Activated T-helper 17 cell treated with anti-CD3 and anti-CD28 coated beads, Interleukin-2, amount 50 U/mL, for 72 hours (primary cell): Measurements from ENCODE around the gene KDM5C. TPM values are rescaled to one million over a fixed set of nuclear protein-coding genes. Genes with fewer than 3 reads are reported as not detected.

ENCODE experiments used
- ATAC-seq: fragments of 150-1000 bp; cut with Tn5 transposase; replicated peaks from 2 replicates; pipeline ENCODE4 v1.10.0; 2021; ENCODE audit warnings: mild to moderate bottlenecking, moderate library complexity
- H3K27ac Mint-ChIP-seq: one replicate; pipeline ENCODE4 v1.8.0; 2022; ENCODE audit warnings: mixed read lengths
- H3K27me3 Mint-ChIP-seq: one replicate; pipeline ENCODE4 v1.8.0; 2022; ENCODE audit warnings: mixed read lengths
- H3K36me3 Mint-ChIP-seq: one replicate; pipeline ENCODE4 v1.8.0; 2022; ENCODE audit warnings: low read depth, mild to moderate bottlenecking, mixed read lengths
- H3K4me1 Mint-ChIP-seq: one replicate; pipeline ENCODE4 v1.8.0; 2022; ENCODE audit warnings: mixed read lengths
- H3K4me3 Mint-ChIP-seq: one replicate; pipeline ENCODE4 v1.8.0; 2022; ENCODE audit warnings: mild to moderate bottlenecking, mixed read lengths
- H3K9me3 Mint-ChIP-seq: one replicate; pipeline ENCODE4 v1.8.0; 2022; ENCODE audit warnings: mixed read lengths
- total RNA-seq, 2 donors: library from RNA; stranded (reverse); gene quantifications; one replicate each; pipeline ENCODE4 v1.2.3, GENCODE V29; 2022

The KDM5C gene
- total RNA-seq, 2 donors from 2014 or later = 93.3 to 147 TPM

DNA sequence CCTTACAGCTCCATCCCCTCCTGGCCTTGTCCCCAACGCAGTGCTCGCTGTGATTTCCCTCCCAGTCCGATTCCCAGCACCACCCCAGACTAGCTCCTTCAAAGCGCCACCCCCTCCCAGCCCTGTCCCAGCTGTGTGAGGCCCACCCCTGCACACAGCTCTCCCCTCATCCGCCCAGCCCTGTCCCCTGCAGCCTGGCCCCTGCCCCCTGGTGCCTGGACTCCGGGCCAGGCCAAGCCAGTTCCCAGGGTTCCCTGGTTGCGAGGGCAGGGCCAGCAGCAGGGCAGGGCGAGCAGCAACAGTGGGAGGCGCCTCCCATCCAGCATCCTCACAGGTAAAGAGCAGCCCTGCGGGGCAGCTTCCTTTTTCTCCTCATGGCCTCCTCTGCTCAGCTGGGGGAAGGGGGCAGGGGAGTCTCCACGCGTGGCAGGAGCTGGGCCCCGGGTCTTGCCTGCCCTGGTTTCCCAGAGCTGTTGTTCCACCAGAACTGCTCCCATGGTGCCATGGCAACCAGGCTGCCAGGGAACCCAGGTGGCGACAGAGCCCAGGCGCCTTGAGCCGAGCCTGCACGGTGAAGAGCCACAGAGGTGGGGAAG, 31.5 kb upstream of the KDM5C start:
- no peaks in the 10 kb centered on the region for H3K9me3 Mint-ChIP-seq
- H3K4me3 Mint-ChIP-seq = no peak overlapping the region
- H3K36me3 Mint-ChIP-seq = no peaks in the 10 kb centered on the region
- H3K27ac Mint-ChIP-seq = no peak overlapping the region
- H3K4me1 Mint-ChIP-seq = no peaks in the 10 kb centered on the region
- ATAC-seq = no peak
- H3K27me3 Mint-ChIP-seq = no peaks in the 10 kb centered on the region

DNA sequence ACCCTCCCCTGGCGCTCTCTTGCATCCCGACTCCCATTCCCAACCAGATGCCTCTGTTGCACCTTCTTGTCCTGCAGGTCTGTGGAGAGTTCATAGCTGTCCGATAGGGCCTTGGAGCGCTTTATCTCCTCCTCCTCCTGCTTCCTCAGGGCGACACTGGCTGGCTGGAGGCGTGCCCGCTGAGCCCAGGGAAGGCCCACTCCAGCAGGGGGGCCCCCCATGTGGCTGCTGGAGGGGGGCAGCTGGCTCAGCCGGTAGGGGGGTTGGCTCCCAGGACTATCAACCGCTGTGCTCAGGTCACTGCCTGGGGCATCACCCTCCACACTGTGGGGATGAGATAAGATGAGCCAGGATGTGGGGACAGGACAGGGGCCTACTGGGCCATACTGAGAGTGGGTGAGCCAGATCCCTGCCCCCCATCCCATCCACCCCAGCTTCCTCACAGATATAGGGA, 30.8 kb upstream of the KDM5C start:
- no peak overlapping the region for H3K27ac Mint-ChIP-seq
- no peaks in the 10 kb centered on the region for H3K36me3 Mint-ChIP-seq
- no peak for ATAC-seq
- no peaks in the 10 kb centered on the region for H3K9me3 Mint-ChIP-seq
- H3K4me1 Mint-ChIP-seq = no peaks in the 10 kb centered on the region
- no peak overlapping the region for H3K4me3 Mint-ChIP-seq
- H3K27me3 Mint-ChIP-seq = no peaks in the 10 kb centered on the region

DNA sequence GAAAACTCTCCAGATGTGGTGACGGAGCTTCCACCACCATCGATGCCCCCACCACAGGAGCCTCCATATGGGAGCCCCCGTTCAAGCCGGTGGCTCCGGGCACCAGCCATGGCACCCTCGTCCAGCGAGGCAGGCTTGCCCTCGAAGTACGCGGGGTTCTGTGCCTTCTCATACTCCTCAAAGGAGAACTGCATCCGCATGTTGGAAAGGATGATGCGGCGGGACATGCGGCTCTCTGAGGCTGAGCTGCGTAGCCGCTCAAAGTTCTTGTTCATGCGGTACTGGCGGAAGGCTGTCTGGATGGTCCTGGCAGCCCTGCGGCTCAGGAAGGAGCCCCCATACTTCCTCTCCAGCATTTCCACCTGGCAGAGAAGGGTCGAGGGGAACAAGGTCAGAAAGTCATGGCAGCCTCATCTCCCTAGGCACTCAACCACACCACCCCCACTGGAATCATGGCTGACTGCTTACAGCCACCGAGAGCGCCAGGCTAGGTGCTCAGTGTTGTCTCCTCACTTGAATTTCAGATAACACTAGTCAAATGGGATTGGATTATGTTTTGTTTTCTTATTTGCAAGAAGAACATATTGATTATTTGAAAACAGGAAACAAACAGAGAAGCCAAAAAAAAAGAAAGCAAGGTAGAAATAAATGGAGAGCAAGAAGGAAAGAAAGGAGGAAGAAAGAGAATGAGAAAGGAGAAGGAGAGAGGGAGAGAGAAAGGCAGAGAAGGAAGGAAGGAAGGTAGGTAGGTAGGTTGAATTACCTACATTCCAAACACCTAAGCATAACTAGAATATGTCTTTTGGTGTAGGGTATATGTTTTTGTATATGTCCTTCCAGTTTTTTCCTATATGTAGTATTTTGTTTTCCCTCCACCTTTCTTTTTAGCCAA, 29.8 kb upstream of the KDM5C start:
- H3K9me3 Mint-ChIP-seq = no peaks in the 10 kb centered on the region
- no peak overlapping the region for H3K27ac Mint-ChIP-seq
- no peaks in the 10 kb centered on the region for H3K27me3 Mint-ChIP-seq
- no peaks in the 10 kb centered on the region for H3K4me1 Mint-ChIP-seq
- no peaks in the 10 kb centered on the region for H3K36me3 Mint-ChIP-seq
- ATAC-seq = no peak
- no peak overlapping the region for H3K4me3 Mint-ChIP-seq

DNA sequence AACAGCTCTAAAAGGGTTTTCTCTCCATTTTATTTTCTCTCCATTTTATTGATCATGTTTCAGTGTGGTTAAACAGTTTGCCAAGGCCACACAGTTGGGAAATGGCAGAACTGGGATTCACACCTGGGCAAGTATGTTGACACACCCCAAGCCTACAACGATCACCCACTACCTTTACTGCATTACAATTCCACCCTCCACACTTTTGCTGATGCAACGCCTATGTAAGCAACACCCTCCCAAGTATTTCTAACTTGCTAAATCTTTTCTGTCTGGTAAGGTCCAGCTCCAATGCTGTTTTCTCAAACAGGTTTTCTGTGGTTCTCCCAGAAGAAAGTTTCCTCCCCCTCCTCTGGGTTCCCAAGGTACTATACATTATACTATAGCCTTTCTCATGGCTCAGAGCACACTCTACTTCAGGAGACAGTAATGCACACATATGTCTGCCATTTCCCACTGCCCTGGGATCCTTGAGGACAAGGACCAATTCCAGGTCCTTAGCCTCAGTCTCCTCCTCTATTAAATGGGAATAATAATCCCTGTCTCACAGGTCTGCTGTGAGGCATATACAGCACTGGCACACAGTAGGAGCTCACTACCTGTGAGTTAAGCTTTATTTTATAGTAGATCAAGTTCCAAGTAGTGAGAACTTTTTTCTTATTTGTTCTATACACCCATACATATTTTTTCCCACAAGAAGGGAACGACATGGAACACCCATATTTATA, 28.4 kb upstream of the KDM5C start:
- H3K36me3 Mint-ChIP-seq = no peaks in the 10 kb centered on the region
- no peak overlapping the region for H3K4me3 Mint-ChIP-seq
- H3K4me1 Mint-ChIP-seq = no peaks in the 10 kb centered on the region
- H3K27ac Mint-ChIP-seq = no peak overlapping the region
- no peaks in the 10 kb centered on the region for H3K9me3 Mint-ChIP-seq
- no peak for ATAC-seq
- H3K27me3 Mint-ChIP-seq = no peaks in the 10 kb centered on the region

DNA sequence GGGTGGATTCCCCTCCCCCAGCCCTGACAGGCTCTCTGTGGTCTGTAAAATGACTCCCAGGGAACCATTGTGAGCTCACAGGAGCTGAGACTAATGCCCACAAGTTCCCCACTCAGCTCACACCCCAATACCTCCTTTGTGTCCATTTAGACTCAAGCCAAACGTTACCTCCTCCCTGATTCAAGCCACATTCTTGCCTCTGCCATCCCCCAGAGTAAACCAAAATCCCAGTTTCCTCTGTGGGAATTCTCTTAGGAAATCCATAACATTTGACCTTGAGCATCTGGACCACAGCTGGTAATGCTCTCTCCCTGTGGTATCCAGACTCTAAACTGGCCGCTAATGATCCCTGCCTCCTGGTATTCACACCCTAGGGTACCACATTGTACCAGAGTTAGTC, 26.3 kb upstream of the KDM5C start:
- H3K27ac Mint-ChIP-seq = no peak overlapping the region
- no peak overlapping the region for H3K4me3 Mint-ChIP-seq
- ATAC-seq = no peak
- no peaks in the 10 kb centered on the region for H3K27me3 Mint-ChIP-seq
- H3K9me3 Mint-ChIP-seq = no peaks in the 10 kb centered on the region
- no peaks in the 10 kb centered on the region for H3K4me1 Mint-ChIP-seq
- no peaks in the 10 kb centered on the region for H3K36me3 Mint-ChIP-seq

DNA sequence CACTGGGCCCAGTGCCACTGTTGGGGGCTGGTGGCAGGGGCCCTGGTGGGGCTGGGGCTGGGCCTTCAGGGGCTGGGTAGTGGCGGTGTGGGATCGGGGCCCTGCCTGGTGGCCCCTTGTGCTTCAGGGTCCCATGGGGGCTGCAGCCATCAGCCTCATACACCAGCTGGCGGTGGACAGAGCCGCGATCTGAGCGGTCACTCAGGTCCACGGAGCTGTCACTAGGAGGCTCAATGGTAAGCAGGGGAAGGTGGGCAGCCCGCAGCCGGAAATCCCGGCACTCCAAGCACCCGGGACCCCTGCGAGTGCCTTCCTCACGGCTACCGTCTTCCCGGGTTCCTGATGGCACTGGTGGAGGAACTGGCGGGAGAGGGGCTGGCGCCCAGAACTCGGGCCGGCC, 25.5 kb upstream of the KDM5C start:
- Mint-ChIP-seq H3K4me1 (no peaks in the 10 kb centered on the region), H3K27ac (no peak overlapping the region), H3K9me3 (no peaks in the 10 kb centered on the region), H3K27me3 (no peaks in the 10 kb centered on the region), H3K36me3 (no peaks in the 10 kb centered on the region), H3K4me3 (no peak overlapping the region)
- no peak for ATAC-seq

DNA sequence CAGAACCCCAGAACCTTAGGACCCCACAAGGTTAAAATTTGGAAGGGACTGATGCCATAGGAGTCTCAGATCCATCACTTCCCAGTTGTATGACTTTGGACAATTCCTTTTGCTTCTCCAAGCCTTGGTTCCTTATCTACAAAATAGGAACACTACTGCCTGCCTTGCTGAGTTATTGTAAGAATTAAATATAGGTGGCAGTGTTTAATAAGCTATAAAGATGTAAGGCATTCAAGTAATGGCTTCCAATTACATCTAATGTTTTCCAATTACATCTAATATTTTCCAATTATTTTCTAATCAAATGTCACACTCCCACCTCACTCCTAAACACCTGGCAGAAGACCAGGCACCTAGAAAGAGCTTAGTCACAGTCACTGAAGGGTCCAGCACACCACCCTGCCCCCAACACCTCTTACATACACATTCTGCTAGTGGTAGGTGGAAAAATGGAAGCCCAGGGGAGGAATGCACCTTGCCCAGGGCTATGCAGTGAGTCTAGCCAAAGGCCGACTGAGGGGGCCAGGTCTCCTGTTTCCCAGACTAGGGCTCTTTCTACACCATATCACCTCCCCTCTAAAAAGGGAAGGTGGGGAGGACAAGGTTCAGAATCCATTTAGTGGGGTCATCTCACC, 24.5 kb upstream of the KDM5C start:
- no peaks in the 10 kb centered on the region for H3K9me3 Mint-ChIP-seq
- H3K27me3 Mint-ChIP-seq = no peaks in the 10 kb centered on the region
- no peaks in the 10 kb centered on the region for H3K4me1 Mint-ChIP-seq
- H3K4me3 Mint-ChIP-seq = no peak overlapping the region
- no peaks in the 10 kb centered on the region for H3K36me3 Mint-ChIP-seq
- ATAC-seq = no peak
- no peak overlapping the region for H3K27ac Mint-ChIP-seq

DNA sequence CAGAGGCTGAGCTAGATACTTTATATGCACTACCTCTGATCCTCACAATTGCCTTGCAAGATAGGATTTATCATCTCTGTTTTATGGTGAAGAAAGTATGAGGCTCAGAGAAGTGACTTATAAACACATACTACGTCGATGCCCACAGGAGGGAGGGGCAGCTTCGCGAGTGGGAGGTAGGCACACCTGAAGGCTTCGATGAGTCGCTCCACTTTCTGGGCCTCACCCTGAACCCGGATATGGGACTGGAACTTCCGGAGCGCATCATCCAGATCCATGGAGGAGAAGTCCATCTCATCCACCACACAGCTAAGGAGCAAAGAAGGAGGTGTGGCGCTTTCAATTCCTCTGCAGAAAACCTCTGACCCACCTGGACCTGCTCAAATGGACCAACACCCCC, 22.9 kb upstream of the KDM5C start:
- Mint-ChIP-seq H3K4me3 (no peak overlapping the region), H3K4me1 (no peaks in the 10 kb centered on the region), H3K27me3 (no peaks in the 10 kb centered on the region), H3K9me3 (no peaks in the 10 kb centered on the region), H3K36me3 (no peaks in the 10 kb centered on the region), H3K27ac (no peak overlapping the region)
- no peak for ATAC-seq

DNA sequence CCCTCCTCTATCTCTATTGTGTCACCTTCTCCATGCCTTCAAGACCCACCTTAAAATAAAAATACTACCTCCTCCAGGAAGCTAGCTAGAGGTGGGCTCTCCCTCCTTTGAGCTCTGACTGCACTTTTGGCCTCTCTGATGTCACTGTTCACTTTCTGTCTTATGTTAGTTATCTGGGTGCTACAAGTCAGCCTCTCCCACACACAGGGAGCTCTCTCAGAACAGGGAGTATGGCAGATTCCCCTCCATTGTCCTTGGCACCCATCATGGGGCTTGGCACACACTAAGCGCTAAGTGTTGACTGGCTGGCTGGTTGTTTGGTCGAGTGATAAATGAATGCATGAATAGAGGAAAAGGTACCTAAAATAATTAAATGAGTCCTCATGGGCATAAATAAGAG, 21.2 kb upstream of the KDM5C start:
- no peak overlapping the region for H3K27ac Mint-ChIP-seq
- no peaks in the 10 kb centered on the region for H3K36me3 Mint-ChIP-seq
- H3K9me3 Mint-ChIP-seq = no peaks in the 10 kb centered on the region
- no peaks in the 10 kb centered on the region for H3K4me1 Mint-ChIP-seq
- no peaks in the 10 kb centered on the region for H3K27me3 Mint-ChIP-seq
- ATAC-seq = no peak
- no peak overlapping the region for H3K4me3 Mint-ChIP-seq

DNA sequence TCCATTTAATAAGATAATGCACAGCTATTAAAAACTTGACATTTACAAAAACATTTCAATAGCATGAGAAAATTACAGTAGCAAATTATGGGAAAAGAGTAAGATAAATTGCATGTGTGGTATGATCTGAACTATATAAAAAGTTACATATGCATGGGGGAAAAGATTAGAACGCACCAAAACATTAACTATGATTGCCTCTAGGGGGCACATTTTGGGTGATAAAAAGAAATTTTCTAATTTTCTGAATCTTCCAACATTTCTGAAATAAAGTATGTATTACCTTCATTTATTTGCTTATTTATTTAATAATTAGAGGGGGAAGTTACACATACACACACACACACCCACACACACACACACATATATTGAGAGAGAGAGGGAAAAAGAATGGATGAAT, 19.6 kb upstream of the KDM5C start:
- Mint-ChIP-seq H3K9me3 (no peaks in the 10 kb centered on the region), H3K27me3 (no peaks in the 10 kb centered on the region), H3K36me3 (no peaks in the 10 kb centered on the region), H3K4me3 (no peak overlapping the region), H3K27ac (no peak overlapping the region), H3K4me1 (no peaks in the 10 kb centered on the region)
- no peak for ATAC-seq

DNA sequence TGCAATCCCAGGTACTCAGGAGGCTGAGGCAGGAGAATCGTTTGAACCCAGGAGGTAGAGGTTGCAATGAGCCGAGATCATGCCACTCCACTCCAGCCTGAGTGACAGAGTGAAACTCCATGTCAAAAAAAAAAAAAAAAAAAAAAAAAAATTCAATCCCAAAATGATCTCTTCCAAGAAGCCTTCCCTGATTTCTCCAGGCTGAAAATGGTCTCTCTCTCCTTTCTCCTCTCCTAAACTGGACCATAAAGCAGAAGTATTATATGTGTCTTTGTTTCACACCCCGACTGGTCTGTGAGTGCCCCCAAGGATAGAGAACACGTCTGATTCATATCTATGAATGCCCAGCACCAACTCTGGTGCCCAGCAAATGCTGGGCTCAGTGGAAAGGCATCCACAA, 17.3 kb upstream of the KDM5C start:
- no peaks in the 10 kb centered on the region for H3K4me1 Mint-ChIP-seq
- H3K27ac Mint-ChIP-seq = no peak overlapping the region
- H3K27me3 Mint-ChIP-seq = no peaks in the 10 kb centered on the region
- ATAC-seq = no peak
- no peaks in the 10 kb centered on the region for H3K36me3 Mint-ChIP-seq
- no peaks in the 10 kb centered on the region for H3K9me3 Mint-ChIP-seq
- H3K4me3 Mint-ChIP-seq = no peak overlapping the region

DNA sequence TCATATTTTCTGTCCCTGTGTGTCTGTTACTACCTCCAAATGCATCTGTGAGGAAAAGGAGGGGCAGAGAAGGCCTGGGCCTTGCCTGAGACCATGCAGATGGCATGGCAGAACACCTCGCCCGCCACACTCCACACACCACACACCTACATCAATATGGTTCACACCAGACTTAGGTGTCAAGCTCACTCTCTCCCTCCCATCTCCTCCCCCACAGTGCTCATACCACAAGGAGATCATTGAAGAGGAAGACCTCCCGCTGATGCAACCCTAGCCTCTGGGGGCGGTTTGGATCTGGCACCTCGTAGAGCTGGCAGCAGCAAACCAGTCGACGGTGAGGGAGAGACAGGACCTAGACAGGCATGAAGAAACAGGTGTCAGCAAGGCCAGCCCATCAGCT, 16.6 kb upstream of the KDM5C start:
- H3K27ac Mint-ChIP-seq = no peak overlapping the region
- no peaks in the 10 kb centered on the region for H3K27me3 Mint-ChIP-seq
- no peak overlapping the region for H3K4me3 Mint-ChIP-seq
- H3K4me1 Mint-ChIP-seq = no peaks in the 10 kb centered on the region
- no peak for ATAC-seq
- no peaks in the 10 kb centered on the region for H3K36me3 Mint-ChIP-seq
- no peaks in the 10 kb centered on the region for H3K9me3 Mint-ChIP-seq

DNA sequence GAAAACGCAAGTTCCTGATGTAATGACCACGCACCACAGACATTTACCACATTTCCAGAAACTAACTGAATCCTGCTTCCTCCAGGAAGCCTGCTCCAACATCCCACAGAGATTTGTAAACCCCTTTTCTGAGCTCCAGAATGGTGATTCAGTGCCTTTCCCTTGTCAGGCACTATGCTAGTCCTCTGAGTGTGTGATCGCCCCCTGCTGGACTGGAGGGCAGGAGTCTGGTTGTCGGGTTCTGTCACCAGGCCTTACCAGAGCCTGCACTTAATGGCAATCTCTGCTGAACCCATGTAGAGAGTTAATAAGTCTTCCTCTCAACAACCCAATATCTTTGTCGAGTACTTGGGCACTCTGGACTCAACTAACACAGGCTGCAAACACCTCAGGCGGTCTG, 14.5 kb upstream of the KDM5C start:
- H3K27me3 Mint-ChIP-seq = no peaks in the 10 kb centered on the region
- H3K4me1 Mint-ChIP-seq = no peaks in the 10 kb centered on the region
- H3K4me3 Mint-ChIP-seq = peak overlapping the region; percentile 15
- no peaks in the 10 kb centered on the region for H3K9me3 Mint-ChIP-seq
- ATAC-seq = peak; percentile 68
- H3K36me3 Mint-ChIP-seq = no peaks in the 10 kb centered on the region
- no peak overlapping the region for H3K27ac Mint-ChIP-seq

DNA sequence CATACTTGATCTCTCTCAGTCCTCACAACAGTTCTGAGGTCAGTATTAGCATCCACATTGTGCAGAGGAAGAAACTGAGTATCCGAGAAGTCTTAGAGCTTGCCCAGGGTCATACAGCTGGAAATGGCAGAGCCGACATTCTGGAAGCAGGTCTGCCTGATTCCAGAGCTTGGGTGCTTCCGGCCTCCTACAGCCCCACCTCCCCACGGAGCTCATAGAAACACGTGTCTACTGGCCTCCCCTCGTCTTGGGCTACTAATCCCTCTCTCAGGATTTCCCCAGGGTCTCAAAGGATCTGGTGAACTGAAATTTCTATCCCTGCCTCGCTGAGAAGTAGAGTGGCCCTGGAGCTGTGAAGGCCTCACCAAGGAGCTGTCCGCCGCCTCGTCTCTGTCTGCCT, 12.0 kb upstream of the KDM5C start:
- H3K36me3 Mint-ChIP-seq = no peaks in the 10 kb centered on the region
- H3K27me3 Mint-ChIP-seq = no peaks in the 10 kb centered on the region
- H3K27ac Mint-ChIP-seq = no peak overlapping the region
- H3K4me3 Mint-ChIP-seq = no peak overlapping the region
- H3K9me3 Mint-ChIP-seq = no peaks in the 10 kb centered on the region
- ATAC-seq = no peak
- no peaks in the 10 kb centered on the region for H3K4me1 Mint-ChIP-seq
